ENCODE measurements around the gene LHFPL2. TPM values are rescaled to one million over a fixed set of nuclear protein-coding genes. Genes with fewer than 3 reads are reported as not detected.

The LHFPL2 gene
- total RNA-seq, 4 donors from 2014 or later: 10.3 to 11.6 (median 10.8) TPM

DNA sequence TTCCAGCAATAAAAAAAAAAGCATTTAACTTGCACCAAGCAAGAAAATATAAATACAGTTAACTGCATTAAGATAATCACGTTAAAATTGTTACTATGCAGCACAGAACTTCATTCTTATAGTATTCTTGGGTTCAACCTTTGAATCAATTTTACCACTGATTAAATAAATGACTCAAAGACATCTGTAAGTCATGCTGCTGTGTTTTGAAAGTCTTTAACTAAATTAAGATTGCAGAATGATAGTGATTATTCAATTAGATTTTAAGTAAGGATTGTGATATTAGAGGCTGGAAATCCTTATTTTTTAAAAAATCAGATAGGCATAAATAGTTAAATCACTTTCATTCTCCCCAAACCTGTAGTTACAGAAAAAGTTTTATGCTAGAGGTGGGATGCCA is 171.8 kb downstream of the LHFPL2 start:
- H3K4me1 ChIP-seq: no peaks in the 10 kb centered on the region
- 91% methylated on average over 1 of the region's 1 CpG for WGBS
- no peak for TF ChIP-seq POLR2A (IDR thresholded peaks at IDR 0.05)
- no peak for TF ChIP-seq EP300 (IDR thresholded peaks at IDR 0.05)
- TF ChIP-seq CTCF (IDR thresholded peaks at IDR 0.05): no peak
- TF ChIP-seq POLR2AphosphoS5 (IDR thresholded peaks at IDR 0.05): no peak
- H3K36me3 ChIP-seq: peaks cover 9% of the 10 kb centered on the region
- H3K9me3 ChIP-seq: no peaks in the 10 kb centered on the region
- H3K27ac ChIP-seq: no peak overlapping the region
- H3K4me3 ChIP-seq: no peak overlapping the region
- no peak for DNase-seq (ENCODE audit: low spot score in 2 of 2)
- H3K27me3 ChIP-seq: no peaks in the 10 kb centered on the region

GRCh38 chr5:78475370-78475769 is 173.2 kb downstream of the LHFPL2 start:
- peaks cover 9% of the 10 kb centered on the region for H3K36me3 ChIP-seq
- H3K4me1 ChIP-seq: no peaks in the 10 kb centered on the region

DNA sequence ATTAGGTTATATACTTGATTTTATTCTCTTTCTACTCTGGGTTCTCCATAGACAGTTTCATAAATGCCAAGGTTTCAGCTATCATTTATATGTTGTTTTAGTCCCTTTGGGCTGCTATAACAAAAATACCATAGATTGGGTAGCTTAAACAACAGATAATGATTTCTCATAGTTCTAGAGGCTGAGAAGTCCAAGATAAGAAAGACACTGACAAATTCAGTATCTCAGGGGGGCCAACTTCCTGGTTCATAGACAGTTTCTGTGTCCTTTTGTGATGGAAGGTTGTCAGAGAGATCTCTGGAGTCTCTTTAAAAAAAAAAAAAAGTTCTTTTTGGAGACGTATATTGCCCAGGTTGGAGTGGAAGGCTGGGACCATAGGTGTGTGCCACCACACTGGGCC is 174.8 kb downstream of the LHFPL2 start:
- no peak overlapping the region for H3K27ac ChIP-seq
- no peaks in the 10 kb centered on the region for H3K9me3 ChIP-seq
- no peak overlapping the region for H3K4me3 ChIP-seq
- no peak for DNase-seq (ENCODE audit: low spot score in 2 of 2)
- peaks cover 9% of the 10 kb centered on the region for H3K36me3 ChIP-seq
- TF ChIP-seq CTCF (IDR thresholded peaks at IDR 0.05) (no peak), POLR2AphosphoS5 (IDR thresholded peaks at IDR 0.05) (no peak), EP300 (IDR thresholded peaks at IDR 0.05) (no peak), POLR2A (IDR thresholded peaks at IDR 0.05) (no peak)
- H3K27me3 ChIP-seq: no peaks in the 10 kb centered on the region
- no peaks in the 10 kb centered on the region for H3K4me1 ChIP-seq
- WGBS: 91% methylated on average over 1 of the region's 1 CpG

More at GRCh38 chr5:78475370-78475769, 173.2 kb downstream of the LHFPL2 start:
- Histone ChIP-seq H3K27ac (no peak overlapping the region), H3K4me3 (no peak overlapping the region), H3K9me3 (no peaks in the 10 kb centered on the region), H3K27me3 (no peaks in the 10 kb centered on the region)
- WGBS: 97% methylated on average over 3 of the region's 3 CpGs
- TF ChIP-seq POLR2A (IDR thresholded peaks at IDR 0.05) (no peak), POLR2AphosphoS5 (IDR thresholded peaks at IDR 0.05) (no peak), EP300 (IDR thresholded peaks at IDR 0.05) (no peak)
- DNase-seq (ENCODE audit: low spot score in 2 of 2): no peak

DNA sequence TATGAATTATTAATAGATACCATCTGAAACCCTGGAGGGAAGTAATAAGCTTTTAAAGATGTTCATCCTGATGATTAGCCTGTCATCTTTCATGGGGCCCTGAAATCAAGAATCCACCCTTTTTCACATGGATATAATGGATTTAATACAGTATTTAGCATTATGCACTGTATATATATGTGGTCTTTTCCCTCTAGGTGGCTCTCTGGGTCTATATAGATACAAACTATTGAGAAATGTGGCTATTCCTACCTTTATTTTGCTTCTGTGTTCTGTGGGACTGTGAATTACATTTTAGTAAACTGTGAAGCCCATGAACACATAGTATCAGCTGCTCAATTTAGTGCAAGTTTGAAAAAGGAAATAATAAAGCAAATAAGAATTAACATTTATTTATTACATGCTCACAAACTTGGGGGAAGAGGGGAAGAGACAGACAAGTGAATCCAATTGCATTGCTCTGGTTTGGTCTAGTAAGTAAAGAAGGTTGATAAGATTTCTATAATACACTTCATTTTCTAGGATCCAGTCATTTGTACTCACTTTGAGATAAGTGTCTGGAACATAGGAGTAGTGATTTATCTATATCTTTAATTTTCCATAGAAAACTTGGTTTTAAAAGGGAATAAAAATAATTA is 176.0 kb downstream of the LHFPL2 start:
- Histone ChIP-seq H3K4me1 (peaks cover 3% of the 10 kb centered on the region), H3K27me3 (no peaks in the 10 kb centered on the region), H3K27ac (no peak overlapping the region), H3K4me3 (no peak overlapping the region), H3K9me3 (no peaks in the 10 kb centered on the region), H3K36me3 (peaks cover 9% of the 10 kb centered on the region)
- no peak for DNase-seq (ENCODE audit: low spot score in 2 of 2)
- TF ChIP-seq POLR2AphosphoS5 (IDR thresholded peaks at IDR 0.05) (no peak), EP300 (IDR thresholded peaks at IDR 0.05) (no peak), POLR2A (IDR thresholded peaks at IDR 0.05) (no peak), CTCF (IDR thresholded peaks at IDR 0.05) (no peak)

- no peak for TF ChIP-seq CTCF (IDR thresholded peaks at IDR 0.05)
- TF ChIP-seq POLR2A (IDR thresholded peaks at IDR 0.05): no peak
- no peak for TF ChIP-seq EP300 (IDR thresholded peaks at IDR 0.05)
- TF ChIP-seq POLR2AphosphoS5 (IDR thresholded peaks at IDR 0.05): no peak
- no peaks in the 10 kb centered on the region for H3K9me3 ChIP-seq
- DNase-seq (ENCODE audit: low spot score in 2 of 2): no peak
- peaks cover 9% of the 10 kb centered on the region for H3K36me3 ChIP-seq
- no peak overlapping the region for H3K4me3 ChIP-seq
- no peak overlapping the region for H3K27ac ChIP-seq
- H3K27me3 ChIP-seq: no peaks in the 10 kb centered on the region
- peaks cover 3% of the 10 kb centered on the region for H3K4me1 ChIP-seq
These were observed 176.7 kb downstream of the LHFPL2 start for GRCh38 chr5:78471896-78472295.

Data from suprapubic skin (tissue), 4 donors.